ENCODE data around the gene RNF208. TPM values are rescaled to one million over a fixed set of nuclear protein-coding genes. Genes with fewer than 3 reads are reported as not detected.
A peak's percentile ranks its signal among the peaks of the same experiment; 100 is the strongest.

The RNF208 gene
- total and polyA plus RNA-seq, 10 of the 15 experiments (the other 5 are each of a cell fraction or from before 2014, with no cell fraction given) = 0.06 to 10.7 (median 0.77) TPM

DNA sequence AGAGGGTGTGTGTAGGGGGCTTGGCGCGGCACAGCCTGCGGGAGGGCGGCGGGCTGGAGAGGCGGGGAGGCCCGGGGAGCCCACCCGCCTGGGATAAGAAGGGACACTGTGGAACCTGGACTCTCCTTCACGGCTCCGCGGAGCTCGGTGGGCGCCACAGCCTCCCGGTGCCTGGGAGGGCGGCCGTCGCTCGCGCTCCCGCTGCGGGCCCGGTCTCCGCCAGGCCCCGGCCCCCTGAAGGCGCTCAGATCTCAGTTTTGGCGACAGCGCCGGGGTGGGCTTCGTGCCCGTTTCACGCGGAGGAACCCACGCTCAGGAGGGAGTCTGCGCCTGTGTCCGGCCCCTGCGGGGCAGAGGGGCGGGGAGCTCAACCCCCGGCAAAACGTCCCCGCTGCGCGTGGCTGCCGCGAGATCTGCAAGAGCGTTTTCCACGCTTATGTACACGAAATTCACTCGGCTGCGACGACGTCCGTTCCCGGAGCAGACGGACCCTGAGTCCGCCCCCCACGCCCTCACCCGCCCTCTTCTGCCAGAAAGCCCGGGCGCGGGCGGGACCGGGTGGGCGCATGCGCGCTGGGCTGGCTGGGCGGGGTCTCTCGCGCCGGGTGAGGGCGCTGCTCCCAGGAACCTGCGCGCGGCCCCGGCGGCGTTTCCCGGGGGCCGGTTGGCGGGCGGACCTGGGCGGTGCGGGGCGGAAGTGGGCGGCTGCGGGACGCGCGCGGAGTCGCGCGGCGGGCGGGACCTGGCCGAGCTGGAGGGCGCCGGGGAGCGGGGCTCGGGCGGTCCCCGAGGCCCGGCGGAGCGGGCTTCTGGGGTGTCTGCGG, 32.8 kb upstream of the RNF208 start, which contains the start of gene NELFB (continued):
- TF ChIP-seq, protein P1, sequence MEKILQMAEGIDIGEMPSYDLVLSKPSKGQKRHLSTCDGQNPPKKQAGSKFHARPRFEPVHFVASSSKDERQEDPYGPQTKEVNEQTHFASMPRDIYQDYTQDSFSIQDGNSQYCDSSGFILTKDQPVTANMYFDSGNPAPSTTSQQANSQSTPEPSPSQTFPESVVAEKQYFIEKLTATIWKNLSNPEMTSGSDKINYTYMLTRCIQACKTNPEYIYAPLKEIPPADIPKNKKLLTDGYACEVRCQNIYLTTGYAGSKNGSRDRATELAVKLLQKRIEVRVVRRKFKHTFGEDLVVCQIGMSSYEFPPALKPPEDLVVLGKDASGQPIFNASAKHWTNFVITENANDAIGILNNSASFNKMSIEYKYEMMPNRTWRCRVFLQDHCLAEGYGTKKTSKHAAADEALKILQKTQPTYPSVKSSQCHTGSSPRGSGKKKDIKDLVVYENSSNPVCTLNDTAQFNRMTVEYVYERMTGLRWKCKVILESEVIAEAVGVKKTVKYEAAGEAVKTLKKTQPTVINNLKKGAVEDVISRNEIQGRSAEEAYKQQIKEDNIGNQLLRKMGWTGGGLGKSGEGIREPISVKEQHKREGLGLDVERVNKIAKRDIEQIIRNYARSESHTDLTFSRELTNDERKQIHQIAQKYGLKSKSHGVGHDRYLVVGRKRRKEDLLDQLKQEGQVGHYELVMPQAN (conservative IDR thresholded peaks at IDR 0.05) = peak; percentile 78
- TF ChIP-seq CEBPB (IDR thresholded peaks at IDR 0.05; ENCODE audit: borderline replicate concordance in 1 of 2, low read depth in 2 of 2, low read length in 2 of 2) = no peak
- no peak for TF ChIP-seq IRF4 (IDR thresholded peaks at IDR 0.05; ENCODE audit: low read depth, low read length)
- no peak for TF ChIP-seq STAT3 (IDR thresholded peaks at IDR 0.05; ENCODE audit: low read depth, low read length)
- no peak; the same call in 1 of the 2 replicates for TF ChIP-seq CBFB (IDR thresholded peaks at IDR 0.05; ENCODE audit: low read depth)
- no peak for TF ChIP-seq BCL11A (IDR thresholded peaks at IDR 0.05; ENCODE audit: low read depth, low read length)
- TF ChIP-seq SMC3 (IDR thresholded peaks at IDR 0.05; ENCODE audit: borderline replicate concordance, low read length) = no peak
- TF ChIP-seq, protein P2, sequence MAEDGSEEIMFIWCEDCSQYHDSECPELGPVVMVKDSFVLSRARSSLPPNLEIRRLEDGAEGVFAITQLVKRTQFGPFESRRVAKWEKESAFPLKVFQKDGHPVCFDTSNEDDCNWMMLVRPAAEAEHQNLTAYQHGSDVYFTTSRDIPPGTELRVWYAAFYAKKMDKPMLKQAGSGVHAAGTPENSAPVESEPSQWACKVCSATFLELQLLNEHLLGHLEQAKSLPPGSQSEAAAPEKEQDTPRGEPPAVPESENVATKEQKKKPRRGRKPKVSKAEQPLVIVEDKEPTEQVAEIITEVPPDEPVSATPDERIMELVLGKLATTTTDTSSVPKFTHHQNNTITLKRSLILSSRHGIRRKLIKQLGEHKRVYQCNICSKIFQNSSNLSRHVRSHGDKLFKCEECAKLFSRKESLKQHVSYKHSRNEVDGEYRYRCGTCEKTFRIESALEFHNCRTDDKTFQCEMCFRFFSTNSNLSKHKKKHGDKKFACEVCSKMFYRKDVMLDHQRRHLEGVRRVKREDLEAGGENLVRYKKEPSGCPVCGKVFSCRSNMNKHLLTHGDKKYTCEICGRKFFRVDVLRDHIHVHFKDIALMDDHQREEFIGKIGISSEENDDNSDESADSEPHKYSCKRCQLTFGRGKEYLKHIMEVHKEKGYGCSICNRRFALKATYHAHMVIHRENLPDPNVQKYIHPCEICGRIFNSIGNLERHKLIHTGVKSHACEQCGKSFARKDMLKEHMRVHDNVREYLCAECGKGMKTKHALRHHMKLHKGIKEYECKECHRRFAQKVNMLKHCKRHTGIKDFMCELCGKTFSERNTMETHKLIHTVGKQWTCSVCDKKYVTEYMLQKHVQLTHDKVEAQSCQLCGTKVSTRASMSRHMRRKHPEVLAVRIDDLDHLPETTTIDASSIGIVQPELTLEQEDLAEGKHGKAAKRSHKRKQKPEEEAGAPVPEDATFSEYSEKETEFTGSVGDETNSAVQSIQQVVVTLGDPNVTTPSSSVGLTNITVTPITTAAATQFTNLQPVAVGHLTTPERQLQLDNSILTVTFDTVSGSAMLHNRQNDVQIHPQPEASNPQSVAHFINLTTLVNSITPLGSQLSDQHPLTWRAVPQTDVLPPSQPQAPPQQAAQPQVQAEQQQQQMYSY (CRISPR knock-in tag; IDR thresholded peaks at IDR 0.05) = no peak
- peak; percentile 53; the same call in 1 of the 2 replicates for TF ChIP-seq ZNF207 (IDR thresholded peaks at IDR 0.05; ENCODE audit: borderline replicate concordance)
- TF ChIP-seq JUNB (IDR thresholded peaks at IDR 0.05) = no peak
- TF ChIP-seq KAT2A (conservative IDR thresholded peaks at IDR 0.05; ENCODE audit: control insufficient read depth, low read depth, low read length) = no peak
- TF ChIP-seq, protein P3, sequence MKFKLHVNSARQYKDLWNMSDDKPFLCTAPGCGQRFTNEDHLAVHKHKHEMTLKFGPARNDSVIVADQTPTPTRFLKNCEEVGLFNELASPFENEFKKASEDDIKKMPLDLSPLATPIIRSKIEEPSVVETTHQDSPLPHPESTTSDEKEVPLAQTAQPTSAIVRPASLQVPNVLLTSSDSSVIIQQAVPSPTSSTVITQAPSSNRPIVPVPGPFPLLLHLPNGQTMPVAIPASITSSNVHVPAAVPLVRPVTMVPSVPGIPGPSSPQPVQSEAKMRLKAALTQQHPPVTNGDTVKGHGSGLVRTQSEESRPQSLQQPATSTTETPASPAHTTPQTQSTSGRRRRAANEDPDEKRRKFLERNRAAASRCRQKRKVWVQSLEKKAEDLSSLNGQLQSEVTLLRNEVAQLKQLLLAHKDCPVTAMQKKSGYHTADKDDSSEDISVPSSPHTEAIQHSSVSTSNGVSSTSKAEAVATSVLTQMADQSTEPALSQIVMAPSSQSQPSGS (IDR thresholded peaks at IDR 0.05; ENCODE audit: low read length) = no peak
- TF ChIP-seq, protein P4, sequence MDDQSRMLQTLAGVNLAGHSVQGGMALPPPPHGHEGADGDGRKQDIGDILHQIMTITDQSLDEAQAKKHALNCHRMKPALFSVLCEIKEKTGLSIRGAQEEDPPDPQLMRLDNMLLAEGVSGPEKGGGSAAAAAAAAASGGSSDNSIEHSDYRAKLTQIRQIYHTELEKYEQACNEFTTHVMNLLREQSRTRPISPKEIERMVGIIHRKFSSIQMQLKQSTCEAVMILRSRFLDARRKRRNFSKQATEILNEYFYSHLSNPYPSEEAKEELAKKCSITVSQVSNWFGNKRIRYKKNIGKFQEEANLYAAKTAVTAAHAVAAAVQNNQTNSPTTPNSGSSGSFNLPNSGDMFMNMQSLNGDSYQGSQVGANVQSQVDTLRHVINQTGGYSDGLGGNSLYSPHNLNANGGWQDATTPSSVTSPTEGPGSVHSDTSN (IDR thresholded peaks at IDR 0.05; ENCODE audit: insufficient replicate concordance, low read depth, low read length) = no peak
- no peak for TF ChIP-seq BMI1 (IDR thresholded peaks at IDR 0.05; ENCODE audit: borderline replicate concordance)
- TF ChIP-seq POLR2AphosphoS5 (IDR thresholded peaks at IDR 0.05; ENCODE audit: low read length) = no peak; the same call in 1 of the 2 replicates
- TF ChIP-seq, protein P5, sequence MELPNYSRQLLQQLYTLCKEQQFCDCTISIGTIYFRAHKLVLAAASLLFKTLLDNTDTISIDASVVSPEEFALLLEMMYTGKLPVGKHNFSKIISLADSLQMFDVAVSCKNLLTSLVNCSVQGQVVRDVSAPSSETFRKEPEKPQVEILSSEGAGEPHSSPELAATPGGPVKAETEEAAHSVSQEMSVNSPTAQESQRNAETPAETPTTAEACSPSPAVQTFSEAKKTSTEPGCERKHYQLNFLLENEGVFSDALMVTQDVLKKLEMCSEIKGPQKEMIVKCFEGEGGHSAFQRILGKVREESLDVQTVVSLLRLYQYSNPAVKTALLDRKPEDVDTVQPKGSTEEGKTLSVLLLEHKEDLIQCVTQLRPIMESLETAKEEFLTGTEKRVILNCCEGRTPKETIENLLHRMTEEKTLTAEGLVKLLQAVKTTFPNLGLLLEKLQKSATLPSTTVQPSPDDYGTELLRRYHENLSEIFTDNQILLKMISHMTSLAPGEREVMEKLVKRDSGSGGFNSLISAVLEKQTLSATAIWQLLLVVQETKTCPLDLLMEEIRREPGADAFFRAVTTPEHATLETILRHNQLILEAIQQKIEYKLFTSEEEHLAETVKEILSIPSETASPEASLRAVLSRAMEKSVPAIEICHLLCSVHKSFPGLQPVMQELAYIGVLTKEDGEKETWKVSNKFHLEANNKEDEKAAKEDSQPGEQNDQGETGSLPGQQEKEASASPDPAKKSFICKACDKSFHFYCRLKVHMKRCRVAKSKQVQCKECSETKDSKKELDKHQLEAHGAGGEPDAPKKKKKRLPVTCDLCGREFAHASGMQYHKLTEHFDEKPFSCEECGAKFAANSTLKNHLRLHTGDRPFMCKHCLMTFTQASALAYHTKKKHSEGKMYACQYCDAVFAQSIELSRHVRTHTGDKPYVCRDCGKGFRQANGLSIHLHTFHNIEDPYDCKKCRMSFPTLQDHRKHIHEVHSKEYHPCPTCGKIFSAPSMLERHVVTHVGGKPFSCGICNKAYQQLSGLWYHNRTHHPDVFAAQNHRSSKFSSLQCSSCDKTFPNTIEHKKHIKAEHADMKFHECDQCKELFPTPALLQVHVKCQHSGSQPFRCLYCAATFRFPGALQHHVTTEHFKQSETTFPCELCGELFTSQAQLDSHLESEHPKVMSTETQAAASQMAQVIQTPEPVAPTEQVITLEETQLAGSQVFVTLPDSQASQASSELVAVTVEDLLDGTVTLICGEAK (IDR thresholded peaks at IDR 0.05; ENCODE audit: borderline replicate concordance) = no peak
